Rectal smooth muscle tissue (tissue), 1 donor: ENCODE measurements around the gene CCDC61.

Experiments used
- H3K27ac ChIP-seq: one replicate; pipeline ENCODE4 v1.7.0; 2013; ENCODE audit warnings: low read depth, low read length, inconsistent platforms
- H3K27me3 ChIP-seq: one replicate; pipeline ENCODE4 v1.7.0; 2013; ENCODE audit warnings: low read length; ENCODE audit not compliant: control insufficient read depth, insufficient read depth
- H3K36me3 ChIP-seq: one replicate; pipeline ENCODE4 v1.7.0; 2013; ENCODE audit warnings: low read length; ENCODE audit not compliant: control insufficient read depth, insufficient read depth
- H3K4me1 ChIP-seq: one replicate; pipeline ENCODE4 v1.7.0; 2013; ENCODE audit warnings: low read length; ENCODE audit not compliant: control insufficient read depth, insufficient read depth
- H3K4me3 ChIP-seq: one replicate; pipeline ENCODE4 v1.7.0; 2013; ENCODE audit warnings: low read length
- H3K9ac ChIP-seq: one replicate; pipeline ENCODE4 v1.7.0; 2013; ENCODE audit warnings: low read length

CCDC61 gene

DNA sequence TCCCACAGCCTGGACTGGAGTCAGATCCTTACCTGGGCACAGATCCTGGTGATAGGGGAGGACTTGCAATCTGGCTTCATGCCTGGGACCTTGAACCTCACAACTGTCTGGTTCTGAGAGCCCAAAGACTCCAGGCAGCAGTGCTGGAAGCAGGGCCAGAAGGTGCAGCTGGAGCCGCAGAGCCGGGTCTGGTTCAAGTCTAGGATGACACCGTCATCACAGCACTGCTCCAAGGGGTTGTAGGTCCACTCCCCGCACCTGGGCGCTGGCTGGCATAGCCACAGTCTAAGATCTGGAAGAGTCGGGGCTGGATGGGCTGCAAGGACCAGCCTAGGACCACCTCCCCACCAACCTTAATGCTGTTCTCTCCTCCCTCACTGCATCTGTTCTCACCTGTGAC lies 44.9 kb downstream of the CCDC61 start:
- H3K27me3 ChIP-seq = peaks cover 5% of the 10 kb centered on the region
- H3K36me3 ChIP-seq = no peaks in the 10 kb centered on the region
- H3K9ac ChIP-seq = no peak overlapping the region
- no peak overlapping the region for H3K27ac ChIP-seq
- no peak overlapping the region for H3K4me3 ChIP-seq
- H3K4me1 ChIP-seq = no peaks in the 10 kb centered on the region

DNA sequence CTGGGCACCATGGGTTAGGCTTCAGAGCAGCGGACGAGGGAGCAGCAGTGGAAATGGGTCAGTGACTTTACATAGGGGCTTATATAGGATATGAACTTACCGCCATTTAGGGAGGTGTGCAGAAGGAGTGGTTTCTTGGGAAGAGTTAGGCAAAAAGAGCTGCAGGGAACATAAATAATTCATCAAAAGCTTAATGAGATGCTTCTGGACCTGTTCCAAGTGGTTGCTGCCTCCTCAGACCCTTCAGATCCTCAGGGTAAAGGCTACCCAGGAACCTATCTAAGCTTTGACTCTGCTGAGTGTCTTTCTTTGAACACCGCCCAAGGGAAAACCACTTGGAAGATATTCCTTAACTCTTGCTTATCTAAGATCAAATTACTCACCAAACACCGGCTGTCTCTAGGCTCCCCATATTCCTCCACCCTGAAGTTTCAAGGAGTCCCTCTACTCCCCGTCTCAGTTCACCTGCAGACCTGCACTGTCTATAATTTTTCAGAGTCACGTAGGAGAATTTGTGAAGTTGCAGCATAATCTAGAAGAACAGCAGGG lies 45.8 kb downstream of the CCDC61 start, which contains the start of gene IGFL4:
Gene IGFL4, minus strand, starts transcription at position 51 of the 549 bp plus-strand sequence. Its CDS starts 40 bp downstream, at position 11.
- H3K9ac ChIP-seq = no peak within 1 kb of the TSS
- H3K4me1 ChIP-seq = no peaks in the 10 kb centered on the region
- H3K27ac ChIP-seq = no peak within 1 kb of the TSS
- H3K27me3 ChIP-seq = peaks cover 5% of the 10 kb centered on the region
- no peaks in the 10 kb centered on the region for H3K36me3 ChIP-seq
- H3K4me3 ChIP-seq = no peak within 1 kb of the TSS

DNA sequence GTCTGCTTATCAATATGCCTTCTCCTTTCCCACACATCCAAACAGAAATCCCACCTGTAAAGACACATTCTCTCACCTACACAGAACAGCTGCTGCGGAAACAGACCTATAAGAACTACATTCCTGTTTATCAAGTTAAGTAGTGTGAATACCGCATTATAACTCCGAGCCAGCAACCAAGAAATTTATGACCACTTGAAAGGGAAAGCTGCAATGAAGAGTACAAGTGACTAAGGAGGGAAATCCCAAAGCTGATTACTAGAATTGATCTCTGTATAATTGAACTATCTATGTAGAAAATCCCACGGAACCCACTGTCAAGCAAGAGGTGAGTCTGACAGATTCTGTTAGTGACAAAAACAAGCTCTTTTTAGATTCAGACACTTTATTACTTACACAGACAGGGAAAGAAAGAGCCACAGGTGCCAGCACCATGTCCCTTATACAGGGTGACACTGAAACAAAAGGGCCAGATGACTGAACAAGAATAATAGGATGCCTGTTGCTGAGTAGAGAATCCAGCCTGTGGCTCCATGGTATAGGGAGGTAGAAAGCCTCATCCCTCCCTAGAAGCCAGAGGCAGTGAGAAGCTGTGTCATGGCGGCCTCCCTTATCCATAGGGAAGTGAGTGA lies 47.1 kb downstream of the CCDC61 start:
- no peaks in the 10 kb centered on the region for H3K36me3 ChIP-seq
- H3K27ac ChIP-seq = no peak overlapping the region
- H3K4me3 ChIP-seq = no peak overlapping the region
- H3K27me3 ChIP-seq = peaks cover 5% of the 10 kb centered on the region
- H3K4me1 ChIP-seq = no peaks in the 10 kb centered on the region
- H3K9ac ChIP-seq = no peak overlapping the region

DNA sequence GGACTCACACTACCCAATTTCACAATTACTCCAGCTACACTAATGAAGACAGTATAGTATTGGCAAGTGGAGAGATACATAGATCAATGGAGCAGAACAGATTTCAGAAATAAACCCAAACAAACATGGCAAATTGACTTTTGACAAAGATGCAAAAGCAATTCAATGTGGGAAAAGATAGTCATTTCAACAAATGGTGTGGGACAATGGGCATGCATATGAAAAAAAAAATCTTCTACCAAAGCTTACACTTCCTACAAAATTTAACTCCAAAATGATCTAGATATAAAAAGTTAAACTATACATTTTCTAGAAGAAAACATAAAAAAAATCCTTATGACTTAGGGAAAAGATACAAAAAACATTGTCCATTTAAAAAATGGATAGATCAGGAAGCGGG lies 48.3 kb downstream of the CCDC61 start:
- Histone ChIP-seq H3K27ac (no peak overlapping the region), H3K36me3 (no peaks in the 10 kb centered on the region), H3K4me3 (no peak overlapping the region), H3K27me3 (peaks cover 5% of the 10 kb centered on the region), H3K4me1 (no peaks in the 10 kb centered on the region), H3K9ac (no peak overlapping the region)

DNA sequence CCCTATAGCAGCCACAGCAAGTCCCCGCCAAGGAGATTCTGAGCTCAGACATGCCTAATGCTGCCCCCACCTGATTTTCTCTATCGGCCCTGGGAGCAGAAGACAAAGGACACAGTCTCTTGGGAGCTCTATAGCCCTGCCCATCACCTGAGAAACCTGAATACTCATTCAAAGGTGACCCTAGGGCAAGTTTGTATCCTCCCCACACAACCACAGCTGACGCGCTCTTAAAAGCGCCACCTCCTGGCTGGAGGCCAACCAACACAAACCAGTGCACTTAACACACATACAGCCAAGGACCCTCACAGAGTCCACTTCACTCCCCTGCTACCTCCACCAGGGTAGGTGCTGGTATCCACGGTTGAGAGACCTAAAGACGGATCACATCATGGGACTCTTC lies 54.3 kb downstream of the CCDC61 start:
- Histone ChIP-seq H3K27ac (no peak overlapping the region), H3K36me3 (no peaks in the 10 kb centered on the region), H3K4me1 (no peaks in the 10 kb centered on the region), H3K9ac (no peak overlapping the region), H3K4me3 (no peak overlapping the region), H3K27me3 (no peaks in the 10 kb centered on the region)

DNA sequence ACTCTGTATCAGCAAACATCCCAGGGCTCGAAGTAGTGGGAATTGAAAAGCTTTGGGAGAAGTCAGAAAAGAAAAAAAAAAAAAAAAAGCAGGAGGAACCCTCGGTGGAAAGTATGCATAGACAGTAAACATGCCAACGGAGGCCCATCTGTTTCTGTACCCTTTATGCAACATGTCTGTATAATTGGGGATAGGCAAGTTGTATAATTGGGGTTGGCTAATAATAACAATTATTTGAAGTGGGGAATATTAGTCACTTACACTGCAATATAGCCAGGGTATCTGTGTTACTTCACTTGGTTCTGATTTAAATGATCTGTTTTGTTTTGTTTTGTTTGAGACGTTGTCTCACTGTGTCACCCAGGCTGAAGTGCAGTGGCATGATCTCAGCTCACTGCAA lies 57.6 kb downstream of the CCDC61 start:
- no peak overlapping the region for H3K27ac ChIP-seq
- H3K4me1 ChIP-seq = no peaks in the 10 kb centered on the region
- no peak overlapping the region for H3K9ac ChIP-seq
- no peaks in the 10 kb centered on the region for H3K36me3 ChIP-seq
- H3K27me3 ChIP-seq = no peaks in the 10 kb centered on the region
- H3K4me3 ChIP-seq = no peak overlapping the region

DNA sequence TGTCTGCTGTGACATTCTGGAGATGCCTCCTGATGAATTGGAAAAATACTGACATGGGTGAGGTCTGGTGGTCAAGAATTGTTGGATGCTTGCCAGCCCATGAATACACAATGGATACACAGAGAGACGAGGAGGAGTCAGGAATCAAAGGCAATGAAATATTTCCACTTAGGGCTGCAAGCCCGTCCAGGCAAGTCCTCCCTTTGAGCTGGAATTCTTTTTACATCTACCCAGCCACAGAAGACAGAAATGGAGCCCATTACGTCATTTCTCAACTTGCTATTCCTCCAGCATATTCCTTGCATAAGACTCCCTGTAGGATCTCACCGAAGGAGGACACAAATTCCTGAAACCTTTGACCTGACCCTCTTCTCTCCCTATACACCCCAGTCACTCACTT lies 61.3 kb downstream of the CCDC61 start:
- H3K27me3 ChIP-seq = no peaks in the 10 kb centered on the region
- H3K36me3 ChIP-seq = no peaks in the 10 kb centered on the region
- no peak overlapping the region for H3K4me3 ChIP-seq
- H3K27ac ChIP-seq = no peak overlapping the region
- no peaks in the 10 kb centered on the region for H3K4me1 ChIP-seq
- no peak overlapping the region for H3K9ac ChIP-seq

DNA sequence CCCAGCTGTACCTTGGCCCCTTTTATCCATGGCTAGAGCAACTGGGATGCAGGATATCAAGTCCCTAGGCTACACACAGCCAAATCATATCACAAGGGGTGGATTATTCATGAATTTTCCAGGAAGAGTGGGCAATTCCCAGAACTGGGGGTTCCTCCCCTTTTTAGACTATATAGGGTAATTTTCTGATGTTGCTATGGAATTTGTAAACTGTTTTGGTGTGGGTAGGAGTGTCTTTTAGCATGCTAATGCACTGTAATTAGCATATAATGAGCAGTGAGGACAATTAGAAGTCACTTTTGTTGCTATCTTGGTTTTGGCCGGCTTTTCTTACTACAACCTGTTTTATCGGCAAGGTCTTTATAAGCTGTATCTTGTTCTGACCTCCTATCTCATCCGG lies 63.5 kb downstream of the CCDC61 start:
- no peaks in the 10 kb centered on the region for H3K36me3 ChIP-seq
- H3K27me3 ChIP-seq = no peaks in the 10 kb centered on the region
- no peak overlapping the region for H3K4me3 ChIP-seq
- H3K27ac ChIP-seq = no peak overlapping the region
- H3K4me1 ChIP-seq = no peaks in the 10 kb centered on the region
- no peak overlapping the region for H3K9ac ChIP-seq

DNA sequence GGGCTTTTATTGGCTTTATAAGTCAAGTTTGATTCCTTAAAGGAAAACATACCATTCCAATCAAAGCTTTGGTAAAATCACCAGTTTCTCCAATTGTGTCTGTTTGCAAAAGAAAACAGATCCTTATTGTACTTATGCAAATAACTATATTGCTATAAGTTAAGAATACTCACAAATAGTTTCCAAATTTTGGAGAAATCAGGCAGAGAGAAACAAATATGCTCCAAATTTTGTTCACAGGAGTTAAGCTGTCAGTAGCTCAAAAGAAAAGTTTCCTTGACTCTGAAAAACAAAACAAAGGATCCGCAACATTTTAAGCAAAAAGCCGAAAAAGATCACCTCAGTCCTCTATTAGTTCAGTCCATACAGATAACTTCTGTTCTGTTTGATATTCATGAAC lies 64.7 kb downstream of the CCDC61 start:
- Histone ChIP-seq H3K27me3 (no peaks in the 10 kb centered on the region), H3K36me3 (no peaks in the 10 kb centered on the region), H3K4me1 (no peaks in the 10 kb centered on the region), H3K9ac (no peak overlapping the region), H3K4me3 (no peak overlapping the region), H3K27ac (no peak overlapping the region)

DNA sequence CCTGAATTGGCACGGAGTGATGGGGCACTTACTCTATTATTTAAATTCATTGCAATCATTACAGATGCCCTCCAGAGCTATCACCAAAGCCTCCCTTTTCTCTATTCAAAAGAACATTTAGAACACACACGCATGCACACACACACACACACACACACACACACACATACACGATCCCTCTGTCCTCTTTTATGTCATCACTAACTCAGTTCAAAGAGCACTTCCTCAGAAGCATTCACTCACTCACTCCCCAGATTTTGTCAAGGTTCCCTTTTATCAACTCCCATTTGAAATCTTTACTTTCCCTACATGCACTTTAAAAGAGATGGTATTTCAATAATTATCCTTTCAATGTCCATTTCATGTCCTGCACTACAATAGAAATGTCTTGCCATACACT lies 67.9 kb downstream of the CCDC61 start:
- no peaks in the 10 kb centered on the region for H3K27me3 ChIP-seq

DNA sequence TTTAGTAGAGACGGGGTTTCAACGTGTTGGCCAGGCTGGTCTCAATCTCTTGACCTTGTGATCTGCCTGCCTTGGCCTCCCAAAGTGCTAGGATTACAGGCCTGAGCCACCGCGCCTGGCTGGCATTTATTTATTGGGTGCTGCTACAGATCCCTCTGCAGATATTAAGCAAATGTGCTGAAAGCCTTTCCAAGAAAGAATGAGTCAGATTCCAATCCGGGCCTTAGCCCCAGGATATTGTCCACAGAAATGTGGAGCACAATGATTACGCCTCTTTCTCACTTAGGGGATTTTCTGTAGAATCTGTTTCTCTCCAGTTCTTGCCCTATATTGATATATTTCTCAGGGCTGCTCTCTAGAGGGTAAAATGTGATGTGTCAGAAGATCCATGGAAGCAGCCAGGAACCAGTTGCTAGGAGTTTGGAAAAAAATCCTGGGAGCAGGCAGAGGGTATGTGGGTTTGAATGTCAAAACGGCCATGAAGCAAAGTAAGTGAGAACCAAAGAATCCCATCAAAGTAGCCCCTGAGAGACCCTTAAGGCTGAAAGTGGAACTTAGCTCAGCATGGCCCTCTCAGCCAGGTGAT lies 70.3 kb downstream of the CCDC61 start:
- H3K4me3 ChIP-seq = no peak overlapping the region
- no peak overlapping the region for H3K9ac ChIP-seq
- no peaks in the 10 kb centered on the region for H3K27me3 ChIP-seq
- H3K36me3 ChIP-seq = no peaks in the 10 kb centered on the region
- no peaks in the 10 kb centered on the region for H3K4me1 ChIP-seq
- no peak overlapping the region for H3K27ac ChIP-seq

More for the DNA sequence above, 67.9 kb downstream of the CCDC61 start:
- Histone ChIP-seq H3K9ac (no peak overlapping the region), H3K36me3 (no peaks in the 10 kb centered on the region), H3K4me1 (no peaks in the 10 kb centered on the region), H3K27ac (no peak overlapping the region), H3K4me3 (no peak overlapping the region)

DNA sequence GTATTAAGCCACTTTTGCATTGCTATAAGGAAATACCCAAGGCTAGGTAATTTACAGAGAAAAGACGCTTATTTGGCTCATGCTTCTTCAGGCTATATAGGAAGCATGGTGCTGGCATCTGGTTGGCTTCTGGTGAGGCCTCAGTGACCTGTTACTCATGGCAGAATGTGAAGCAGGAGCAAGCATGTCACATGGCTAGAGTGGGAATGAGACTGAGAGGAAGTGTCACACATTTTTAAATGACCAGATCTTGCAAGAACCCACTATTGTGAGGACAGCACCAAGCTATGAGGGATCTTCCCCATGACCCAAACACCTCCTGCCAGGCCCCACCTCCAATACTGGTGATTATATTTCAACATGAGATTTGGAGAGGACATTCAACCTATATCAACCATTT lies 71.2 kb downstream of the CCDC61 start:
- Histone ChIP-seq H3K4me1 (no peaks in the 10 kb centered on the region), H3K9ac (no peak overlapping the region), H3K36me3 (no peaks in the 10 kb centered on the region), H3K27ac (no peak overlapping the region), H3K27me3 (no peaks in the 10 kb centered on the region), H3K4me3 (no peak overlapping the region)

DNA sequence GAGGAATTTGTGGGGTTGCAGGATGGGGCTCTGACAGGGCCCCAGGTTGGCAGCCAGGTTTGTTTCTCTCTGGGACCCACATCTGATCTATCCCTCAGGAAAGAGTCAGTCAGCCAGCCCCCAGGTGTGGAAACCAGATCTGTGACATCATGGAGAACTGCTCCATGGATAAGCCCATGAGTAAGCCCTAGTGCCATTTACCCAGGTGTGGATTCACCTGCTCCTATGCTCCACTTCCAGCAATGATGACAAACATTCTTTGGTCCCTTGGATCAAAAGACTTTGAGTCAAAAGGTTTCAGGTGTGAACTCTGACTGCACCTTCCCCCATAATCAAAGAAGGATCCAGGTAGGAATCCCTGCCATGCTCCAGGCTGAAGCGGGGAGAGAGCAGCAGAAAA lies 72.4 kb downstream of the CCDC61 start:
- no peak overlapping the region for H3K4me3 ChIP-seq
- H3K27me3 ChIP-seq = no peaks in the 10 kb centered on the region
- no peaks in the 10 kb centered on the region for H3K4me1 ChIP-seq
- no peaks in the 10 kb centered on the region for H3K36me3 ChIP-seq
- no peak overlapping the region for H3K27ac ChIP-seq
- no peak overlapping the region for H3K9ac ChIP-seq
